Gastrocnemius medialis (tissue), 4 donors: ENCODE data around the gene DHRSX. TPM values are rescaled to one million over a fixed set of nuclear protein-coding genes. Genes with fewer than 3 reads are reported as not detected.

ENCODE experiments used
- ATAC-seq, 2 donors: fragments of 150-250 bp; one replicate each; pipeline ENCODE4 v1.9.1; 2016
- DNase-seq, 2 donors: peaks; one replicate each; pipeline ENCODE4 v3.0.0-alpha.2; 2019
- H3K27ac ChIP-seq, 4 donors: fragments of 200-600 bp; sonication (generic); 1 replicate in 1 of 4; 2 replicates in 3 of 4; pipeline ENCODE4 v1.5.1; 2016 to 2018; ENCODE audit warnings: mild to moderate bottlenecking in 2 of 4, moderate library complexity in 1 of 4
- H3K27me3 ChIP-seq, 3 donors: fragments of 200-600 bp; sonication (generic) in 2 of 3; 1 replicate in 1 of 3; 2 replicates in 2 of 3; pipeline versions ENCODE4 v1.5.1 to v1.6.0; 2016 to 2019; ENCODE audit warnings: mild to moderate bottlenecking in 1 of 3, moderate library complexity in 1 of 3
- H3K36me3 ChIP-seq, 2 donors: fragments of 200-600 bp; sonication (generic) in 1 of 2; one replicate each; pipeline ENCODE4 v1.5.1; 2017 to 2018
- H3K4me1 ChIP-seq, 2 donors: fragments of 200-600 bp; sonication (generic) in 1 of 2; one replicate each; pipeline ENCODE4 v1.5.1; 2016 to 2017; ENCODE audit warnings: mild to moderate bottlenecking in 2 of 2
- H3K4me3 ChIP-seq, 4 donors: fragments of 200-600 bp; sonication (generic) in 3 of 4; 1 replicate in 1 of 4; 2 replicates in 3 of 4; pipeline ENCODE4 v1.5.1; 2016 to 2019; ENCODE audit warnings: mild to moderate bottlenecking in 2 of 4
- H3K9me3 ChIP-seq, 3 donors: fragments of 200-600 bp; sonication (generic) in 2 of 3; 1 replicate in 1 of 3; 2 replicates in 2 of 3; pipeline ENCODE4 v1.5.1; 2016 to 2019
- CTCF ChIP-seq, 5 experiments: fragments of 450-650 bp in 3 of 5; fragments of 200-600 bp in 2 of 5; sonication (generic) in 2 of 5; IDR thresholded peaks in 4 of 5; conservative IDR thresholded peaks in 1 of 5; 1 replicate in 4 of 5; 2 replicates in 1 of 5; pipeline ENCODE4 v1.5.1; 2016 to 2019; ENCODE audit warnings: antibody characterized with exemption in 5 of 5, mild to moderate bottlenecking in 3 of 5, moderate library complexity in 3 of 5
- POLR2A ChIP-seq, 2 donors: fragments of 450-650 bp; IDR thresholded peaks; one replicate each; pipeline ENCODE4 v1.6.1; 2017; ENCODE audit warnings: antibody characterized with exemption in 2 of 2, mild to moderate bottlenecking in 2 of 2, moderate library complexity in 2 of 2
- in situ Hi-C, 4 donors: fragments of 200-750 bp; cut with MboI; loops; one replicate each; pipeline versions ENCODE4 v1.15.0 to v1.8.0; 2017; ENCODE audit warnings: low sequenced_read_pairs in 4 of 4
- intact Hi-C: fragments of 100-400 bp; cut with DNase I; formaldehyde crosslinking; loops from one replicate; pipeline ENCODE4 v1.15.1; 2023; ENCODE audit warnings: low total_unique reads
- total RNA-seq, 4 donors: library from RNA; depleted of rRNA; stranded (reverse); fragments of >200 nt; gene quantifications; one replicate each; pipeline versions ENCODE4 v1.1.0 to v1.2.3, GENCODE V29; 2016

DHRSX gene
- total RNA-seq, 4 donors from 2014 or later: 9.8 to 31.1 (median 13.6) TPM

- no peak overlapping the region for H3K27ac ChIP-seq
- H3K27me3 ChIP-seq: no peaks in the 10 kb centered on the region
- H3K4me3 ChIP-seq: no peak overlapping the region
- no peaks in the 10 kb centered on the region for H3K4me1 ChIP-seq
- no peak for DNase-seq
- peaks cover 0 to 1% of the 10 kb centered on the region in 2 donors for H3K36me3 ChIP-seq
- no peak for ATAC-seq
- H3K9me3 ChIP-seq: no peaks in the 10 kb centered on the region
- TF ChIP-seq POLR2A (IDR thresholded peaks at IDR 0.05): no peak
- TF ChIP-seq CTCF (IDR thresholded peaks at IDR 0.05 in 4 of 5, conservative IDR thresholded peaks at IDR 0.05 in 1 of 5): no peak
- intact Hi-C loops: no loop called here
- in situ Hi-C loops: no loop called here
Observed at GRCh38 chrX:2226182-2226581, 274.6 kb downstream of the DHRSX start.

- ATAC-seq: no peak
- H3K4me3 ChIP-seq: no peak overlapping the region
- TF ChIP-seq POLR2A (IDR thresholded peaks at IDR 0.05): no peak
- no peak for TF ChIP-seq CTCF (IDR thresholded peaks at IDR 0.05 in 4 of 5, conservative IDR thresholded peaks at IDR 0.05 in 1 of 5)
- peaks cover 0 to 16% of the 10 kb centered on the region in 2 donors for H3K36me3 ChIP-seq
- H3K4me1 ChIP-seq: no peaks in the 10 kb centered on the region
- no peak for DNase-seq
- no peak overlapping the region for H3K27ac ChIP-seq
- H3K27me3 ChIP-seq: no peaks in the 10 kb centered on the region
- in situ Hi-C loops (no loop called here), intact Hi-C loops (no loop called here)
- H3K9me3 ChIP-seq: peaks cover 0 to 4% (median 0%) of the 10 kb centered on the region in 3 donors
Observed at GRCh38 chrX:2224597-2225235, 276.1 kb downstream of the DHRSX start.

GRCh38 chrX:2224161-2224560 lies 276.6 kb downstream of the DHRSX start:
- DNase-seq: no peak
- Histone ChIP-seq H3K27ac (no peak overlapping the region), H3K4me1 (no peaks in the 10 kb centered on the region), H3K36me3 (peaks cover 0 to 17% of the 10 kb centered on the region in 2 donors), H3K9me3 (peaks cover 0 to 4% (median 0%) of the 10 kb centered on the region in 3 donors), H3K4me3 (no peak overlapping the region), H3K27me3 (no peaks in the 10 kb centered on the region)
- no peak for ATAC-seq
- intact Hi-C loops: no loop called here
- in situ Hi-C loops: no loop called here
- TF ChIP-seq CTCF (IDR thresholded peaks at IDR 0.05 in 4 of 5, conservative IDR thresholded peaks at IDR 0.05 in 1 of 5) (no peak), POLR2A (IDR thresholded peaks at IDR 0.05) (no peak)

GRCh38 chrX:2220829-2221567 lies 279.8 kb downstream of the DHRSX start:
- TF ChIP-seq POLR2A (IDR thresholded peaks at IDR 0.05) (no peak), CTCF (IDR thresholded peaks at IDR 0.05 in 4 of 5, conservative IDR thresholded peaks at IDR 0.05 in 1 of 5) (no peak)
- ATAC-seq: no peak
- H3K9me3 ChIP-seq: peaks cover 0 to 4% (median 0%) of the 10 kb centered on the region in 3 donors
- H3K4me3 ChIP-seq: no peak overlapping the region
- in situ Hi-C loops: no loop called here
- intact Hi-C loops: no loop called here
- no peaks in the 10 kb centered on the region for H3K4me1 ChIP-seq
- H3K36me3 ChIP-seq: peaks cover 0 to 17% of the 10 kb centered on the region in 2 donors
- no peak overlapping the region for H3K27ac ChIP-seq
- no peak for DNase-seq
- no peaks in the 10 kb centered on the region for H3K27me3 ChIP-seq
